MCF 10A (cell line): Measurements from ENCODE around the gene PELO. TPM values are rescaled to one million over a fixed set of nuclear protein-coding genes. Genes with fewer than 3 reads are reported as not detected.

Experiments used
- BruUV-seq: library from RNA; stranded (reverse); fragments of 400-500 nt; replicated peaks from 2 replicates; lab custom pipeline; 2021; lab: Mats Ljungman, UMichigan
- CTCF ChIA-PET: fragments of 300-600 bp; sonication (Branson Sonifier 250); formaldehyde crosslinking; extraction: SDS; loops from one replicate; lab custom pipeline; 2021; ENCODE audit warnings: antibody characterized with exemption, inconsistent platforms; lab: Yijun Ruan, JAX
- POLR2A ChIA-PET: fragments of 300-600, 350-650 bp; sonication (Branson Sonifier 250); formaldehyde crosslinking; extraction: SDS; loops from one replicate; lab custom pipeline; 2020; ENCODE audit warnings: antibody characterized with exemption, inconsistent platforms; lab: Yijun Ruan, JAX
- DNase-seq: peaks from one replicate; pipeline ENCODE4 v3.0.0-alpha.2; 2018; ENCODE audit not compliant: unreplicated experiment
- H3K27ac Mint-ChIP-seq: one replicate; pipeline ENCODE4 v1.8.0; 2022; ENCODE audit warnings: mild to moderate bottlenecking, low read depth, mixed read lengths; ENCODE audit not compliant: unreplicated experiment
- H3K27me3 Mint-ChIP-seq: one replicate; pipeline ENCODE4 v1.8.0; 2022; ENCODE audit warnings: mixed read lengths; ENCODE audit not compliant: insufficient read depth, unreplicated experiment
- H3K36me3 Mint-ChIP-seq: one replicate; pipeline ENCODE4 v1.8.0; 2022; ENCODE audit warnings: mild to moderate bottlenecking, moderate library complexity, mixed read lengths; ENCODE audit not compliant: insufficient read depth, unreplicated experiment
- H3K4me1 Mint-ChIP-seq: one replicate; pipeline ENCODE4 v1.8.0; 2022; ENCODE audit warnings: mixed read lengths; ENCODE audit not compliant: insufficient read depth, unreplicated experiment
- H3K4me3 Mint-ChIP-seq: one replicate; pipeline ENCODE4 v1.8.0; 2022; ENCODE audit warnings: mild to moderate bottlenecking, moderate library complexity, mixed read lengths; ENCODE audit not compliant: unreplicated experiment
- H3K9me3 Mint-ChIP-seq: one replicate; pipeline ENCODE4 v1.8.0; 2022; ENCODE audit warnings: mixed read lengths; ENCODE audit not compliant: unreplicated experiment
- intact Hi-C: fragments of 100-400 bp; cut with micrococcal nuclease; formaldehyde crosslinking; loops from 2 replicates; pipeline ENCODE4 v1.14.1; 2022
- total RNA-seq: library from RNA; stranded (reverse); gene quantifications from 2 replicates; pipeline ENCODE4 v1.2.3, GENCODE V29; 2022
- TF ChIP-seq, protein P1 (sequence below): fragments of 200-600 bp; IDR thresholded peaks from one replicate; pipeline ENCODE4 v1.8.0; 2022; ENCODE audit warnings: antibody characterized with exemption, mild to moderate bottlenecking; ENCODE audit not compliant: unreplicated experiment

PELO gene
- total RNA-seq, 1 experiment from 2014 or later, result 22.5 TPM

DNA sequence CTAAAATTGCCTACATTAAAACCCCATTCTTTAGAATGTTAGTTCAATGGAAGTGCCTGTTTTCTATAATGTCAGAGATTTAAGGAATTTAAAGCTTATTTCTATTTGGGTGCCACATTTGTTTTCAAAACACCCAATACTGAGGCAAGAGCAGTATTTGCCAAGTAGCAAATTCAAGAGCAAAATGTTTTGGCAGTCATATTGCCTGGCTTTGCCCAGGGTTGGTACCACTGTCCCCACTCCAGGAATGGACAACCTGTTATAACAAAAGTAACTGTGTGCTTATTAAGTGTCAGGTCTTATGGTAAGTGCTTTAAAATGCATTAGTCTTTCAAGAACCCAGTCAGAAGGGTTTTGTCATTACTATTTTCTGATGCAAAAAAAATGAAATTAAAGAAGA lies 19.3 kb downstream of the PELO start:
- POLR2A ChIA-PET, result interaction anchor here (0.8 kb wide), 1 partner anchor 302 kb away, joined by 3 read pairs; the partner anchor contains the start of gene MOCS2
- Mint-ChIP-seq H3K4me1 (peaks cover 34% of the 10 kb centered on the region), H3K9me3 (no peaks in the 10 kb centered on the region), H3K4me3 (no peak overlapping the region), H3K36me3 (peaks cover 22% of the 10 kb centered on the region), H3K27me3 (no peaks in the 10 kb centered on the region), H3K27ac (no peak overlapping the region)
- intact Hi-C loops, result no loop called here
- no TSS peak for BruUV-seq
- TF ChIP-seq, protein P1, sequence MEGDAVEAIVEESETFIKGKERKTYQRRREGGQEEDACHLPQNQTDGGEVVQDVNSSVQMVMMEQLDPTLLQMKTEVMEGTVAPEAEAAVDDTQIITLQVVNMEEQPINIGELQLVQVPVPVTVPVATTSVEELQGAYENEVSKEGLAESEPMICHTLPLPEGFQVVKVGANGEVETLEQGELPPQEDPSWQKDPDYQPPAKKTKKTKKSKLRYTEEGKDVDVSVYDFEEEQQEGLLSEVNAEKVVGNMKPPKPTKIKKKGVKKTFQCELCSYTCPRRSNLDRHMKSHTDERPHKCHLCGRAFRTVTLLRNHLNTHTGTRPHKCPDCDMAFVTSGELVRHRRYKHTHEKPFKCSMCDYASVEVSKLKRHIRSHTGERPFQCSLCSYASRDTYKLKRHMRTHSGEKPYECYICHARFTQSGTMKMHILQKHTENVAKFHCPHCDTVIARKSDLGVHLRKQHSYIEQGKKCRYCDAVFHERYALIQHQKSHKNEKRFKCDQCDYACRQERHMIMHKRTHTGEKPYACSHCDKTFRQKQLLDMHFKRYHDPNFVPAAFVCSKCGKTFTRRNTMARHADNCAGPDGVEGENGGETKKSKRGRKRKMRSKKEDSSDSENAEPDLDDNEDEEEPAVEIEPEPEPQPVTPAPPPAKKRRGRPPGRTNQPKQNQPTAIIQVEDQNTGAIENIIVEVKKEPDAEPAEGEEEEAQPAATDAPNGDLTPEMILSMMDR, result no peak
- CTCF ChIA-PET, result interaction anchor here (0.6 kb wide), 1 partner anchor 18 kb away, joined by 3 read pairs; no protein-coding TSS in a partner anchor
- DNase-seq, result no peak

DNA sequence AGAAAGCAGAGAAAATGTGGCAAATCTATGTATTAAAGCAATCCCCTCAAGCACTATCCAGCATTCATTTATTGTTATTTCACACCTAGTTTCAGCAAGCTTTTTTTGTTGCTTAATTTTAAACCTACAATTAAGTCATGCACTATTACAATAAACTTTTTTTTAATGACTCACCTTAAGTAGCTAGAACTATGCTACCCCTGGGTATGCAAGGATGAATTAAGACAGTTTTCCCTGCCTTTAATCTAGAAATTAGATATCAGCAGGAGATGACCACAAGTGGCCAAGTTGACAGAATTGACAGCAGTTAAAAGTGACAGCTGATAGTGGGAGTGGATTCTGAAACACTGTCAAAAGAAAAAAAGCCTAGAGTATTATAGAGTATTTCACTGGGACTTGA lies 20.0 kb downstream of the PELO start:
- TF ChIP-seq, protein P1, result no peak
- Mint-ChIP-seq H3K4me1 (peaks cover 34% of the 10 kb centered on the region), H3K27me3 (no peaks in the 10 kb centered on the region), H3K36me3 (peaks cover 20% of the 10 kb centered on the region), H3K27ac (no peak overlapping the region), H3K4me3 (no peak overlapping the region), H3K9me3 (no peaks in the 10 kb centered on the region)
- POLR2A ChIA-PET, result interaction anchor here (0.7 kb wide), 1 partner anchor 8 kb away, joined by 3 read pairs; no protein-coding TSS in a partner anchor
- DNase-seq, result no peak
- intact Hi-C loops, result no loop called here
- no TSS peak for BruUV-seq
- CTCF ChIA-PET, result interaction anchor here (1.1 kb wide), 1 partner anchor 19 kb away, joined by 3 read pairs; no protein-coding TSS in a partner anchor

DNA sequence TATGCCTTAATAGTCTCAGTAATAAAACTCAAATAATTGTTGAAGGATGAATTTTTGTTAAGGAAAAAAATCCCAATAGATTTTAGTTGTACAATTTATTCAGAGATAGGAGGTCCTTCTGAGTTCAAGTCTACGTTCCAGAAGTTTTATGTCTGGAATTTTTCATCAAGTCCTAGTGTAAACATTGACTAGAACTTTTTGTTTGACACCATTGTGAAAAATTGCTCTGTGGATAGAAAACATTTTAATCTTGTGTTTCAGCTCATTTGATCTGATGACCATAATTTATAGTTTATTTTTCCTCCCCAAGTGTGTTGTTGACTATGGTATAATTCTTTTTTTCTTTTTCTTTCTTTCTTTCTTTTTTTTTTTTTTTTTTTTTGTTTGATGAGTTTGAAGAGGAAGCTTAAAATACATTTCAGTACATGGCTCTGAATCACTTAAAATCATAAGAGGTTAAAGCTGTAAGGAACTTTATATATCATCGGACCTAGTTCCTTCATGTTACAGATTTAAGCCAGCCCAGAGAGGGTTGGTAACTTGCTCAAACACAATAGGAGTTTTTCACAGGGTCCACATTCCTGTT lies 20.7 kb downstream of the PELO start:
- CTCF ChIA-PET, result interaction anchor here (1.1 kb wide), 1 partner anchor 19 kb away, joined by 3 read pairs; no protein-coding TSS in a partner anchor
- BruUV-seq, result no TSS peak
- no peaks in the 10 kb centered on the region for H3K9me3 Mint-ChIP-seq

DNA sequence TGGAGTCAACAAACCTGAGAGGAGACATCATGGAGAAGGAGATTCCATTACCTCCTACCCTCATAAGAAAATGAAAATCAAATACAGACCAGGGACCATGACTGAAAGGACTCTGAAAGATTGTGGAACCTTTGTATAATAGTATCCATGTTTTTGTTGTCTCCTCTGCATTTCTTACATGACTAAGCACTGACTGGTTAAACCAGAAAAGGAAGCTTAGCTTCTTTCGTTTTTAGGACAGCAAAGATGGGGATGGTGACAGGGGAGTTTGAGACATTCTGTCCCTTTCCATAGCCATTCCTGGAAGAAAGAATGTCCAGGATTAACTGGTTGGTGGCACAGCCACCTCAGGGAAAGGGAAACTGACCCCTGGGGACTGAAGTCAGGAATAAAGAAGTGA lies 22.2 kb downstream of the PELO start:
- POLR2A ChIA-PET, result interaction anchor here (6.0 kb wide), 1 partner anchor 9 kb away, joined by 51 read pairs; no protein-coding TSS in a partner anchor
- peak; percentile 30 for DNase-seq
- BruUV-seq, result no TSS peak
- H3K27ac Mint-ChIP-seq, result no peak overlapping the region
- CTCF ChIA-PET, result interaction anchor here (0.9 to 1.0 kb wide), 3 partner anchors 105 to 139 kb away, joined by 3 to 4 read pairs (median 3); no protein-coding TSS in a partner anchor
- TF ChIP-seq, protein P1, result no peak
- H3K9me3 Mint-ChIP-seq, result no peaks in the 10 kb centered on the region
- H3K27me3 Mint-ChIP-seq, result no peaks in the 10 kb centered on the region
- peaks cover 19% of the 10 kb centered on the region for H3K4me1 Mint-ChIP-seq
- intact Hi-C loops, result loop anchor here (10.0 kb wide), 1 partner anchor 55 kb away; no protein-coding TSS in a partner anchor
- no peak overlapping the region for H3K4me3 Mint-ChIP-seq
- peaks cover 13% of the 10 kb centered on the region for H3K36me3 Mint-ChIP-seq

More for the DNA sequence above, 20.7 kb downstream of the PELO start:
- Mint-ChIP-seq H3K27me3 (no peaks in the 10 kb centered on the region), H3K4me3 (no peak overlapping the region), H3K36me3 (peaks cover 14% of the 10 kb centered on the region), H3K27ac (no peak overlapping the region), H3K4me1 (peaks cover 28% of the 10 kb centered on the region)
- TF ChIP-seq, protein P1, result no peak
- POLR2A ChIA-PET, result interaction anchor here (0.6 to 0.9 kb wide), 3 partner anchors 8 to 98 kb away, joined by 3 to 7 read pairs (median 3); no protein-coding TSS in a partner anchor
- intact Hi-C loops, result no loop called here
- no peak for DNase-seq
